Rectal smooth muscle tissue (tissue), 1 donor: ENCODE data around the gene ME1.

ENCODE experiments used
- H3K27ac ChIP-seq: one replicate; pipeline ENCODE4 v1.7.0; 2013; ENCODE audit warnings: low read depth, low read length, inconsistent platforms
- H3K27me3 ChIP-seq: one replicate; pipeline ENCODE4 v1.7.0; 2013; ENCODE audit warnings: low read length; ENCODE audit not compliant: control insufficient read depth, insufficient read depth
- H3K36me3 ChIP-seq: one replicate; pipeline ENCODE4 v1.7.0; 2013; ENCODE audit warnings: low read length; ENCODE audit not compliant: control insufficient read depth, insufficient read depth
- H3K4me1 ChIP-seq: one replicate; pipeline ENCODE4 v1.7.0; 2013; ENCODE audit warnings: low read length; ENCODE audit not compliant: control insufficient read depth, insufficient read depth
- H3K4me3 ChIP-seq: one replicate; pipeline ENCODE4 v1.7.0; 2013; ENCODE audit warnings: low read length
- H3K9ac ChIP-seq: one replicate; pipeline ENCODE4 v1.7.0; 2013; ENCODE audit warnings: low read length

The ME1 gene

GRCh38 chr6:83430611-83431544 is at the start of gene ME1:
ME1 (minus strand) TSS chr6:83431051; CDS start chr6:83430954, 97 bp downstream.
- H3K36me3 ChIP-seq: no peaks in the 10 kb centered on the region
- H3K4me1 ChIP-seq: no peaks in the 10 kb centered on the region
- H3K27ac ChIP-seq: peak within 1 kb of the TSS; percentile 66
- peak within 1 kb of the TSS; percentile 5 for H3K9ac ChIP-seq
- H3K4me3 ChIP-seq: peak within 1 kb of the TSS; percentile 75
- H3K27me3 ChIP-seq: no peaks in the 10 kb centered on the region

- Histone ChIP-seq H3K27ac (no peak overlapping the region), H3K9ac (no peak overlapping the region), H3K4me1 (no peaks in the 10 kb centered on the region), H3K4me3 (no peak overlapping the region), H3K27me3 (no peaks in the 10 kb centered on the region), H3K36me3 (no peaks in the 10 kb centered on the region)
These were observed 49.6 kb upstream of the ME1 start for GRCh38 chr6:83480470-83480869.

GRCh38 chr6:83479389-83479788 is 48.5 kb upstream of the ME1 start:
- H3K4me1 ChIP-seq: no peaks in the 10 kb centered on the region
- no peaks in the 10 kb centered on the region for H3K27me3 ChIP-seq
- no peak overlapping the region for H3K9ac ChIP-seq
- no peak overlapping the region for H3K4me3 ChIP-seq
- H3K27ac ChIP-seq: no peak overlapping the region
- no peaks in the 10 kb centered on the region for H3K36me3 ChIP-seq

GRCh38 chr6:83476971-83477370 is 46.1 kb upstream of the ME1 start:
- H3K27me3 ChIP-seq: no peaks in the 10 kb centered on the region
- H3K4me3 ChIP-seq: no peak overlapping the region
- H3K4me1 ChIP-seq: no peaks in the 10 kb centered on the region
- H3K36me3 ChIP-seq: no peaks in the 10 kb centered on the region
- no peak overlapping the region for H3K27ac ChIP-seq
- H3K9ac ChIP-seq: no peak overlapping the region

GRCh38 chr6:83474309-83474708 is 43.5 kb upstream of the ME1 start:
- no peak overlapping the region for H3K9ac ChIP-seq
- no peaks in the 10 kb centered on the region for H3K4me1 ChIP-seq
- no peak overlapping the region for H3K27ac ChIP-seq
- H3K36me3 ChIP-seq: no peaks in the 10 kb centered on the region
- no peaks in the 10 kb centered on the region for H3K27me3 ChIP-seq
- H3K4me3 ChIP-seq: no peak overlapping the region

GRCh38 chr6:83472767-83473166 is 41.9 kb upstream of the ME1 start:
- Histone ChIP-seq H3K27me3 (no peaks in the 10 kb centered on the region), H3K27ac (no peak overlapping the region), H3K36me3 (no peaks in the 10 kb centered on the region), H3K4me1 (no peaks in the 10 kb centered on the region), H3K9ac (no peak overlapping the region), H3K4me3 (no peak overlapping the region)

GRCh38 chr6:83470587-83470986 is 39.7 kb upstream of the ME1 start:
- no peak overlapping the region for H3K27ac ChIP-seq
- H3K27me3 ChIP-seq: no peaks in the 10 kb centered on the region
- no peak overlapping the region for H3K9ac ChIP-seq
- no peaks in the 10 kb centered on the region for H3K4me1 ChIP-seq
- no peak overlapping the region for H3K4me3 ChIP-seq
- H3K36me3 ChIP-seq: no peaks in the 10 kb centered on the region

GRCh38 chr6:83470001-83470400 is 39.1 kb upstream of the ME1 start:
- Histone ChIP-seq H3K4me1 (no peaks in the 10 kb centered on the region), H3K36me3 (no peaks in the 10 kb centered on the region), H3K9ac (no peak overlapping the region), H3K4me3 (no peak overlapping the region), H3K27ac (no peak overlapping the region), H3K27me3 (no peaks in the 10 kb centered on the region)

GRCh38 chr6:83467620-83468036 is 36.8 kb upstream of the ME1 start:
- no peak overlapping the region for H3K9ac ChIP-seq
- H3K4me1 ChIP-seq: no peaks in the 10 kb centered on the region
- H3K36me3 ChIP-seq: no peaks in the 10 kb centered on the region
- no peaks in the 10 kb centered on the region for H3K27me3 ChIP-seq
- no peak overlapping the region for H3K4me3 ChIP-seq
- H3K27ac ChIP-seq: no peak overlapping the region

GRCh38 chr6:83466328-83466727 is 35.5 kb upstream of the ME1 start:
- H3K4me1 ChIP-seq: no peaks in the 10 kb centered on the region

GRCh38 chr6:83464381-83465140 is 33.7 kb upstream of the ME1 start:
- no peak overlapping the region for H3K4me3 ChIP-seq
- no peaks in the 10 kb centered on the region for H3K36me3 ChIP-seq
- no peak overlapping the region for H3K9ac ChIP-seq
- H3K4me1 ChIP-seq: no peaks in the 10 kb centered on the region
- H3K27ac ChIP-seq: no peak overlapping the region
- no peaks in the 10 kb centered on the region for H3K27me3 ChIP-seq

More at GRCh38 chr6:83466328-83466727, 35.5 kb upstream of the ME1 start:
- Histone ChIP-seq H3K36me3 (no peaks in the 10 kb centered on the region), H3K9ac (no peak overlapping the region), H3K27ac (no peak overlapping the region), H3K4me3 (no peak overlapping the region), H3K27me3 (no peaks in the 10 kb centered on the region)

GRCh38 chr6:83463886-83464285 is 33.0 kb upstream of the ME1 start:
- no peak overlapping the region for H3K27ac ChIP-seq

More at GRCh38 chr6:83463886-83464285, 33.0 kb upstream of the ME1 start:
- Histone ChIP-seq H3K27me3 (no peaks in the 10 kb centered on the region), H3K9ac (no peak overlapping the region), H3K36me3 (no peaks in the 10 kb centered on the region), H3K4me3 (no peak overlapping the region), H3K4me1 (no peaks in the 10 kb centered on the region)
